ENCODE results near the gene JHY.

JHY gene

GRCh38 chr11:122871302-122871701, 11.3 kb upstream of the JHY start:
- DNase-seq (ENCODE audit: low read depth in 1 of 2, low spot score in 1 of 2) = no peak

DNA sequence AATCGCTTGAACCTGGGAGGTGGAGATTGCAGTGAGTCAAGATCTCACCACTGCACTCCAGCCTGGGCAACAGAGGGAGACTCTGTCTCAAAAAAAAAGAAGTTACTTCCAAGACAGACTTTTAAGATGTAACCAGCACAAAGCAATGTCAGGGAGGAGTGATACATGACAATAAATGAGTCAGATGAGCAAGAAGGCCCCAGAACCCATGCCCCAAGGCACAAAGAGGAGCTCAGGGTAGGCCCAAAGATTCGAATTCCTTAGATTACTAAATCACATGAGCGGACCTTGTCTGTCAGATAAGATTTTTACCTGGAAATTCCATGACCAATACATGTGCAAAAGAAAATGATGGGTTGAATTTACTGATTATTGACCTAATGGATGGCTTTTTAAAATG, 10.5 kb upstream of the JHY start:
- DNase-seq (ENCODE audit: low read depth in 1 of 2, low spot score in 1 of 2) = no peak

- DNase-seq (ENCODE audit: low read depth in 1 of 2, low spot score in 1 of 2) = no peak
Measured at GRCh38 chr11:122874991-122875390, 7.6 kb upstream of the JHY start.

DNA sequence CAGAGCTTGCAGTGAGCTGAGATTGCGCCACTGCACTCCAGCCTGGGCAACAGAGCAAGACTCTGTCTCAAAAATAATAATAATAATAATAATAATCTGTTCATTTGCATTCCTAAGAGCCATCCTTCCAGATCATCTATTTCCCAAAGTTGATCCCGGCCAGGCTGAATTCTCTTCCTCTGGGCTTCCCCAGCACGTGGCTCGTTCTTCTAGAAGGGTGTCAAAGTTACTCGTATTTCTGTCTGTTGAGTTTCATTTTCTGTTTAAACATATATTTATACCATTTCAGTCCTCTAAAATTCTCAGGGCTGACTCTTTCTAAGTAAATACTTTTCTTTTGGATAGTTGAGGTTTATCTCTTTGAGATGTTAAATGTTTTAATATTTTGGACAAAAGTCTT, 4.8 kb upstream of the JHY start:
- DNase-seq (ENCODE audit: low read depth in 1 of 2, low spot score in 1 of 2) = no peak

DNA sequence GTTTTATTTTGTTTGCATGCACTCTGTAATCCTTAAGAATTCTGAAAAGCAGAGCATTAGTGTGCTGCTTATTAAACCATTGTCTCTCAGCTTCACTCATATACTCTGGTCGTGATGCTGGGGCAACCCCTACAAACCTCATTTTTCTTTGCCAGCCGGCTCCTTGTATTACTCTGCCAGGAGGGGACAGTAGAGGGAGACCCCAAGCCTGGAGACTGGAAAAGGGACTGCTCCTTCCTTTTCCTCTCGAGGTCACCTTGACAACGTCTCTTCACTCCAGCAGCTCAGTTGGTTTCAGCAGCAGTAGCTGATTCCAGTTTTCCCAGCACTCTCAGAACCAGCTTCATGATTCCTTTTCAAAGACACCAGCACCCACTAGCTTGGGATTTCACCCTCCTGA, 2.8 kb upstream of the JHY start:
- no peak for DNase-seq (ENCODE audit: low read depth in 1 of 2, low spot score in 1 of 2)

- DNase-seq (ENCODE audit: low read depth in 1 of 2, low spot score in 1 of 2) = peak; percentile 16 to 19
Measured at GRCh38 chr11:122882857-122883645, 492 bp downstream of the JHY start.

DNA sequence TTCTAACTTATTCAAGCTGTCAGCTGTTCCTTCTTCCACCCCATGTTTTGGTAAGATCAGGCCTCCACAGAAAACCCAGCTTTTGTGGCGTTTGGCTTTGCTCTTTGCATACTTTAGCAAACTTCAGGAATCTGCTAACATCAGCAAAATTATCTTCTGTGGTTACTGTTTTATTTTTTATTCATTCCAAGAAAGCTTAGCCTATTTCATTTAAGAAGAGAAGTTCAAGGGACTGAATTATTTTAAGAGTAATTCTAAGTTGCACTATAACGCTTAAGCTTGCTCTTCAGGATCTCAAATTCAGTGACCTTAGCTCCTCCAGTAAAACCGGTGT, 1.1 kb downstream of the JHY start:
- DNase-seq (ENCODE audit: low read depth in 1 of 2, low spot score in 1 of 2) = no peak

GRCh38 chr11:122888162-122888561, 5.6 kb downstream of the JHY start:
- DNase-seq (ENCODE audit: low read depth in 1 of 2, low spot score in 1 of 2) = no peak

- DNase-seq (ENCODE audit: low read depth in 1 of 2, low spot score in 1 of 2) = no peak
Measured at GRCh38 chr11:122893131-122893530, 10.6 kb downstream of the JHY start.

GRCh38 chr11:122895563-122895962, 13.0 kb downstream of the JHY start:
- DNase-seq (ENCODE audit: low read depth in 1 of 2, low spot score in 1 of 2) = no peak

- DNase-seq (ENCODE audit: low read depth in 1 of 2, low spot score in 1 of 2) = no peak
Measured at GRCh38 chr11:122897606-122898210, 15.1 kb downstream of the JHY start.

- DNase-seq (ENCODE audit: low read depth in 1 of 2, low spot score in 1 of 2) = no peak
Measured at GRCh38 chr11:122898799-122899198, 16.2 kb downstream of the JHY start.

DNA sequence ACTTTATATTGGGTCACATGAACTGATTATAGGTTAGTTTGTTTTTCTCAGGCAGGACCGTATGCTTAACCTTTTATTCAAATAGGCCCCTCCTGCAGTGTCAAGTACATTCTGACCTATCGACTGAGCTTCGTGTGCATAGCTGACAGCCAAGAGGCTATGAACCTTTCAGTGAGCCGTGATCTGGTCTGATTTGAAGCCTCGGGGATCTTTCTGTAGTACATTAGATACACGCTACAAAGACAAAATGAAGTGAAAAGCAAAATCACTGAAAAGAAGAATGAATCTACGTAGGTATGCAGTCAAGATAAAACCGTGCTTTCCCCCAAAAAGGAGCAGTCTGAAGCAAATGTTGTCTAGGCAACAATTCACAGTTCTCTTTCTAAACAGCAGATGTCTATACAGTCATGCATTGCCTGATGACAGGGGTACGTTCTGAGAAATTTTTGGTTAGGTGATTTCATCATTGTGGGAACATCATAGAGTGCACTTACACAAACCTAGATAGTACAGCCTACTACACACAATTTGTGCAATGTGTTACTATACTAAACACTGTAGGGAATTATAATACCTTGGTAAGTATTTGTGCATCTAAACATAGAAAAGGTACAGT, 18.1 kb downstream of the JHY start:
- DNase-seq (ENCODE audit: low read depth in 1 of 2, low spot score in 1 of 2) = no peak

DNA sequence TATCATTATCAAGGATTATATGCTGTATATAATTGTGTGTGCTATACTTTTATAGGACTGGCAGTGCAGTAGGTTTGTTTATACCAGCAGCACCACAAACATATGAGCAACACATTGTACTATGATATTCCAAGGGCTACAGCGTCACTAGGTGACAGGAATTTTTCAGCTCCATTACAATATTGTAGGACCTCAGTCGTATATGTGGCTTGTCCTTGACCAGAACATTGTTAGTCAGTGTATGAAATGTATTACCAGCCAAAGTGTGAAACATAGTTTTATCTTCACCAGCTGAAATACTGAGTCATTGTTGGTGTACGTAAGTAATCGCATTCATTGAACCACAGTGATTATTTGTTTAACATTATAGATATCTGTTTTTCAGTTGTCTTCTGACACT, 20.4 kb downstream of the JHY start:
- DNase-seq (ENCODE audit: low read depth in 1 of 2, low spot score in 1 of 2) = no peak

GRCh38 chr11:122910775-122911174, 28.2 kb downstream of the JHY start:
- no peak for DNase-seq (ENCODE audit: low read depth in 1 of 2, low spot score in 1 of 2)

GRCh38 chr11:122917311-122917710, 34.8 kb downstream of the JHY start:
- no peak for DNase-seq (ENCODE audit: low read depth in 1 of 2, low spot score in 1 of 2)

DNA sequence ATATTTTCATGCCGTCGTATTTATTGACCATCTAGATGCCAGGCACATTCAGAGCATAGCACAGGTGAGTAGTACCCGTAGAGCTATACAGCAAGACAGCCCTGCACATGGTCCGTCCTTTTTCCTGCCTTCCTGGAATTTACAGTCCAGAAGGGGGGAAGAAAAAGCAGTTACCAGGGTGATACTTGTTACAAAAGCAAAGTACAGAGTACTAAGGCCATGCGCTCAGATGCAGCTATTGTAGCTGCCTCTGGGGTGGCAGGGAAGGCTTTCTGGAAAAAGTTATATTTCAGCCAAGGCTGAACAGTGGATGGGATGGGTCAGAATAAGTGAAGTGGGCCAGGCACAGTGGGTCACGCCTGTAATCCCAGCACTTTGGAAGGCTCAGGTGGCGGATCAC, 36.2 kb downstream of the JHY start:
- no peak for DNase-seq (ENCODE audit: low read depth in 1 of 2, low spot score in 1 of 2)

- no peak for DNase-seq (ENCODE audit: low read depth in 1 of 2, low spot score in 1 of 2)
Measured at GRCh38 chr11:122920579-122920978, 38.0 kb downstream of the JHY start.

GRCh38 chr11:122922893-122923292, 40.3 kb downstream of the JHY start:
- DNase-seq (ENCODE audit: low read depth in 1 of 2, low spot score in 1 of 2) = no peak

DNA sequence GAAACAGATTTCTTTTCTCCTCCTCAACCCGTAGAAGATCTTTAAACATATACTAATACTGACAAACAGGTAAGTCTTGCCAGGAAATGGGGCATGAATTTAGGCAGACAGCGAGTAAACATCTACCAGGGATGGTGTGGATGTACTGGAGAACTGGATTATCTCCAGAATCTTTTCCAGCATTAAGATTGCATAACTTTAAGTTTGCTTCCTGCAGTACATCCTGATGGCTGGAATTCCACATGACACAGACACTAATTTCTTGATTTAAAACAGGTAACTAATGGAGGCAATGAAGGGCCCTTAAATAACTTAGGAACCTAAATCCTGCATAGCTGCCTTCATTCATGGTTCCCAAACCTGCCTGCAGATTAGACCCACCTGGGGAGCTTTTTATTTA, 40.7 kb downstream of the JHY start:
- no peak for DNase-seq (ENCODE audit: low read depth in 1 of 2, low spot score in 1 of 2)

GRCh38 chr11:122931510-122931909, 49.0 kb downstream of the JHY start:
- no peak for DNase-seq (ENCODE audit: low read depth in 1 of 2, low spot score in 1 of 2)

- DNase-seq (ENCODE audit: low read depth in 1 of 2, low spot score in 1 of 2) = no peak
Measured at GRCh38 chr11:122933416-122933815, 50.9 kb downstream of the JHY start.

DNA sequence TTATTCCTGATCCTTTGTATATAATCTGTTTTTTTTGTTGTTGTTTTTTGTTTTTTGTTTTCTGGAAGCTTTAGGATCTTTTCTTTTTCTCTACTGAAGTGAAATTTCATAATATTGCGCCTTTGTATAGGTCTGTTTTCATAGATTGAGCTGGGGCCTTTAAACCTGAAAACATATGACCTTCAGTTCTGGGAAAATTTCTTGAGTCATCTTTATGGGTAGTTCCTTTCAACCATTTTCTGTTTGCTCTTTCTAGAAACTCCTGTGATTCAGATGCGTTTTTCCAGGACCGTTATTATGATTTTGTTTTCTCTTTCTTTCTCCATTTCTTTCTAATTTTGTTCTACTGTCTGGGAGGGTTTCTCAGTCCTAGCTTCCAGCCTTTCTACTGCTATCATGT, 55.4 kb downstream of the JHY start:
- no peak for DNase-seq (ENCODE audit: low read depth in 1 of 2, low spot score in 1 of 2)

Measured in activated T-helper 1 cell treated with anti-CD3 and anti-CD28 coated beads, Interleukin-2, amount 50 U/mL, for 16 hours (primary cell).